ENCODE results near the gene GNAO1.

GNAO1 gene

DNA sequence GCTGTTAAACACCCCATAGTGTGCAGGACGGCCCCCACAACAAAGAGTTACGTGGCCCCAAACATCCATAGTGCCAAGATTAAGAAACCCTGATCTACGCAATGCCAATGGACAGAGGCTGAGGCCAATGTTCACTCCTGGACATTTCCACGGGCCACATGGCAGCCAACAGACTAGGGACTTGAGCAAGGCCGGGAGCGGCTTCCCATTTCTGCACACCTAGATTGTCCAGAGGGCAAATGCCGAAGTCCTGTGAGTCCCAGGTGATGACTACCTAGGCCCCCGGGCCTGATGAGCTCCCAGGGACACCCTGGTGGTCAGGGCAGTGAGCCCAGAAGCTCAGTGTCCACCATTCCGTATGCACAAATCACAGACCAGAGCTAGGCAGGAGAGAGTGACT lies 138.6 kb downstream of the GNAO1 start:
- ATAC-seq: no peak
- TF ChIP-seq ZNF565 (CRISPR knock-in tag; conservative IDR thresholded peaks at IDR 0.05; ENCODE audit: low read depth) (no peak), POU6F1 (CRISPR knock-in tag; IDR thresholded peaks at IDR 0.05; ENCODE audit: borderline replicate concordance, low read depth) (no peak), TCF4 (CRISPR knock-in tag; IDR thresholded peaks at IDR 0.05; ENCODE audit: borderline replicate concordance) (no peak), ARNTL (CRISPR knock-in tag; IDR thresholded peaks at IDR 0.05; ENCODE audit: borderline replicate concordance, low read depth) (no peak), PPARA (CRISPR knock-in tag; IDR thresholded peaks at IDR 0.05; ENCODE audit: borderline replicate concordance) (no peak), ZNF70 (CRISPR knock-in tag; IDR thresholded peaks at IDR 0.05) (no peak), OSR1 (CRISPR knock-in tag; IDR thresholded peaks at IDR 0.05) (no peak), CREB5 (CRISPR knock-in tag; IDR thresholded peaks at IDR 0.05; ENCODE audit: low read depth) (no peak), ZNF8 (CRISPR knock-in tag; IDR thresholded peaks at IDR 0.05) (no peak)
- TF ChIP-seq, protein P1, sequence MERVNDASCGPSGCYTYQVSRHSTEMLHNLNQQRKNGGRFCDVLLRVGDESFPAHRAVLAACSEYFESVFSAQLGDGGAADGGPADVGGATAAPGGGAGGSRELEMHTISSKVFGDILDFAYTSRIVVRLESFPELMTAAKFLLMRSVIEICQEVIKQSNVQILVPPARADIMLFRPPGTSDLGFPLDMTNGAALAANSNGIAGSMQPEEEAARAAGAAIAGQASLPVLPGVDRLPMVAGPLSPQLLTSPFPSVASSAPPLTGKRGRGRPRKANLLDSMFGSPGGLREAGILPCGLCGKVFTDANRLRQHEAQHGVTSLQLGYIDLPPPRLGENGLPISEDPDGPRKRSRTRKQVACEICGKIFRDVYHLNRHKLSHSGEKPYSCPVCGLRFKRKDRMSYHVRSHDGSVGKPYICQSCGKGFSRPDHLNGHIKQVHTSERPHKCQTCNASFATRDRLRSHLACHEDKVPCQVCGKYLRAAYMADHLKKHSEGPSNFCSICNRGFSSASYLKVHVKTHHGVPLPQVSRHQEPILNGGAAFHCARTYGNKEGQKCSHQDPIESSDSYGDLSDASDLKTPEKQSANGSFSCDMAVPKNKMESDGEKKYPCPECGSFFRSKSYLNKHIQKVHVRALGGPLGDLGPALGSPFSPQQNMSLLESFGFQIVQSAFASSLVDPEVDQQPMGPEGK (CRISPR knock-in tag; IDR thresholded peaks at IDR 0.05; ENCODE audit: borderline replicate concordance): no peak

- no peak for TF ChIP-seq ESRRG (CRISPR knock-in tag; IDR thresholded peaks at IDR 0.05)
- no peak for TF ChIP-seq TCF4 (CRISPR knock-in tag; IDR thresholded peaks at IDR 0.05; ENCODE audit: borderline replicate concordance)
- TF ChIP-seq OSR1 (CRISPR knock-in tag; IDR thresholded peaks at IDR 0.05): no peak
- TF ChIP-seq ARNTL (CRISPR knock-in tag; IDR thresholded peaks at IDR 0.05; ENCODE audit: borderline replicate concordance, low read depth): no peak
- TF ChIP-seq, protein P2, sequence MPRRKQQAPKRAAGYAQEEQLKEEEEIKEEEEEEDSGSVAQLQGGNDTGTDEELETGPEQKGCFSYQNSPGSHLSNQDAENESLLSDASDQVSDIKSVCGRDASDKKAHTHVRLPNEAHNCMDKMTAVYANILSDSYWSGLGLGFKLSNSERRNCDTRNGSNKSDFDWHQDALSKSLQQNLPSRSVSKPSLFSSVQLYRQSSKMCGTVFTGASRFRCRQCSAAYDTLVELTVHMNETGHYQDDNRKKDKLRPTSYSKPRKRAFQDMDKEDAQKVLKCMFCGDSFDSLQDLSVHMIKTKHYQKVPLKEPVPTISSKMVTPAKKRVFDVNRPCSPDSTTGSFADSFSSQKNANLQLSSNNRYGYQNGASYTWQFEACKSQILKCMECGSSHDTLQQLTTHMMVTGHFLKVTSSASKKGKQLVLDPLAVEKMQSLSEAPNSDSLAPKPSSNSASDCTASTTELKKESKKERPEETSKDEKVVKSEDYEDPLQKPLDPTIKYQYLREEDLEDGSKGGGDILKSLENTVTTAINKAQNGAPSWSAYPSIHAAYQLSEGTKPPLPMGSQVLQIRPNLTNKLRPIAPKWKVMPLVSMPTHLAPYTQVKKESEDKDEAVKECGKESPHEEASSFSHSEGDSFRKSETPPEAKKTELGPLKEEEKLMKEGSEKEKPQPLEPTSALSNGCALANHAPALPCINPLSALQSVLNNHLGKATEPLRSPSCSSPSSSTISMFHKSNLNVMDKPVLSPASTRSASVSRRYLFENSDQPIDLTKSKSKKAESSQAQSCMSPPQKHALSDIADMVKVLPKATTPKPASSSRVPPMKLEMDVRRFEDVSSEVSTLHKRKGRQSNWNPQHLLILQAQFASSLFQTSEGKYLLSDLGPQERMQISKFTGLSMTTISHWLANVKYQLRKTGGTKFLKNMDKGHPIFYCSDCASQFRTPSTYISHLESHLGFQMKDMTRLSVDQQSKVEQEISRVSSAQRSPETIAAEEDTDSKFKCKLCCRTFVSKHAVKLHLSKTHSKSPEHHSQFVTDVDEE (CRISPR knock-in tag; IDR thresholded peaks at IDR 0.05): no peak
- TF ChIP-seq, protein P1 (CRISPR knock-in tag; IDR thresholded peaks at IDR 0.05; ENCODE audit: borderline replicate concordance): no peak
- no peak for TF ChIP-seq ZNF565 (CRISPR knock-in tag; conservative IDR thresholded peaks at IDR 0.05; ENCODE audit: low read depth)
- TF ChIP-seq SNAI2 (CRISPR knock-in tag; IDR thresholded peaks at IDR 0.05): no peak
- no peak for TF ChIP-seq CSDC2 (CRISPR knock-in tag; IDR thresholded peaks at IDR 0.05)
- no peak for TF ChIP-seq ISL1 (CRISPR knock-in tag; IDR thresholded peaks at IDR 0.05)
- TF ChIP-seq ZNF8 (CRISPR knock-in tag; IDR thresholded peaks at IDR 0.05): no peak
- no peak for TF ChIP-seq PPARA (CRISPR knock-in tag; IDR thresholded peaks at IDR 0.05; ENCODE audit: borderline replicate concordance)
- ATAC-seq: no peak
These were observed 139.2 kb downstream of the GNAO1 start for GRCh38 chr16:56330476-56330875.

- TF ChIP-seq OSR1 (CRISPR knock-in tag; IDR thresholded peaks at IDR 0.05): no peak
- ATAC-seq: no peak
These were observed 140.1 kb downstream of the GNAO1 start for GRCh38 chr16:56331399-56331798.

DNA sequence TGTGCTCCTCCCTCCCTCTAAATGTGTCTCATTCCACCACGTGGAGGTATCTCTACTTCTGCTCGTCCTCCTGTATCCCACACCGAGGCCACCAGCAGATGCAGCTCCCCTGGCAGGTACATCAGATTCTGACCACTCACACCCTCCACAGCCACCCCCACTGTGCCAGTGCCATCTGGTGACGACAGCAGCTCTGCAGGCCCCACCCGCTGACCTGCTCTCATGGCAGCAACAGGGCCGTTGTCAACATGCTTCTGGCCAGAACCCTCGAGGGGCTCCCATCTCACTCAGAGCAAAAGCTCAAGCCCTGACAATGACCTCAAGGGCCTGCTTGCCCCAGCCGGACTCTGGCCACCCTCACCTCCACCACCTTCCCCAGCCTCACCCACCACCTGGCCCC lies 140.6 kb downstream of the GNAO1 start:
- no peak for ATAC-seq
- TF ChIP-seq BACH2 (CRISPR knock-in tag; IDR thresholded peaks at IDR 0.05; ENCODE audit: borderline replicate concordance): no peak
- no peak for TF ChIP-seq CREB5 (CRISPR knock-in tag; IDR thresholded peaks at IDR 0.05; ENCODE audit: low read depth)
- no peak for TF ChIP-seq ZC3H10 (CRISPR knock-in tag; IDR thresholded peaks at IDR 0.05)
- TF ChIP-seq ARNTL (CRISPR knock-in tag; IDR thresholded peaks at IDR 0.05; ENCODE audit: borderline replicate concordance, low read depth): no peak
- TF ChIP-seq OSR1 (CRISPR knock-in tag; IDR thresholded peaks at IDR 0.05): no peak
- TF ChIP-seq TOX (CRISPR knock-in tag; IDR thresholded peaks at IDR 0.05; ENCODE audit: borderline replicate concordance): no peak
- TF ChIP-seq ESRRG (CRISPR knock-in tag; IDR thresholded peaks at IDR 0.05): no peak
- no peak for TF ChIP-seq RARB (CRISPR knock-in tag; IDR thresholded peaks at IDR 0.05)
- TF ChIP-seq, protein P1 (CRISPR knock-in tag; IDR thresholded peaks at IDR 0.05; ENCODE audit: borderline replicate concordance): no peak
- no peak for TF ChIP-seq ZNF8 (CRISPR knock-in tag; IDR thresholded peaks at IDR 0.05)
- no peak for TF ChIP-seq CSRNP3 (CRISPR knock-in tag; IDR thresholded peaks at IDR 0.05)
- TF ChIP-seq GLIS3 (CRISPR knock-in tag; IDR thresholded peaks at IDR 0.05): no peak
